Peyer's patch (tissue), 4 donors: ENCODE measurements around the gene TECR. TPM values are rescaled to one million over a fixed set of nuclear protein-coding genes. Genes with fewer than 3 reads are reported as not detected.

Source experiments
- DNase-seq, 3 donors: peaks; one replicate each; pipeline ENCODE4 v3.0.0-alpha.2; 2017 to 2019
- H3K27ac ChIP-seq, 4 donors: fragments of 200-600 bp; sonication (generic); one replicate each; pipeline ENCODE4 v1.5.1; 2016 to 2019
- H3K27me3 ChIP-seq, 2 donors: fragments of 200-600 bp; sonication (generic); one replicate each; pipeline ENCODE4 v1.5.1; 2019
- H3K36me3 ChIP-seq, 3 donors: fragments of 200-600 bp; sonication (generic); one replicate each; pipeline ENCODE4 v1.5.1; 2016 to 2019
- H3K4me1 ChIP-seq, 4 donors: fragments of 200-600 bp; sonication (generic); one replicate each; pipeline ENCODE4 v1.5.1; 2016 to 2019
- H3K4me3 ChIP-seq, 4 donors: fragments of 200-600 bp; sonication (generic); 1 replicate in 3 of 4; 2 replicates in 1 of 4; pipeline ENCODE4 v1.5.1; 2016 to 2019; ENCODE audit warnings: mild to moderate bottlenecking in 1 of 4
- H3K9me3 ChIP-seq, 4 donors: fragments of 200-600 bp; sonication (generic); one replicate each; pipeline ENCODE4 v1.5.1; 2016 to 2019; ENCODE audit warnings: mild to moderate bottlenecking in 1 of 4
- POLR2A ChIP-seq, 2 donors: fragments of 450-650 bp; IDR thresholded peaks; one replicate each; pipeline ENCODE4 v1.5.1; 2017; ENCODE audit warnings: antibody characterized with exemption in 2 of 2, mild to moderate bottlenecking in 2 of 2, moderate library complexity in 2 of 2
- total RNA-seq, 4 donors: library from RNA; depleted of rRNA; stranded (reverse); fragments of >200 nt; gene quantifications; one replicate each; pipeline ENCODE4 v1.1.0, GENCODE V29; 2016
- TF ChIP-seq, protein P1 (sequence below), 6 experiments: fragments of 450-650 bp in 4 of 6; fragments of 200-600 bp in 2 of 6; sonication (generic) in 1 of 6; IDR thresholded peaks; one replicate each; pipeline ENCODE4 v1.5.1; 2017 to 2019; ENCODE audit warnings: antibody characterized with exemption in 6 of 6, mild to moderate bottlenecking in 3 of 6, moderate library complexity in 1 of 6

The TECR gene
- total RNA-seq, 4 donors from 2014 or later, result 24.8 to 103 (median 78.7) TPM

- TF ChIP-seq, protein P1, sequence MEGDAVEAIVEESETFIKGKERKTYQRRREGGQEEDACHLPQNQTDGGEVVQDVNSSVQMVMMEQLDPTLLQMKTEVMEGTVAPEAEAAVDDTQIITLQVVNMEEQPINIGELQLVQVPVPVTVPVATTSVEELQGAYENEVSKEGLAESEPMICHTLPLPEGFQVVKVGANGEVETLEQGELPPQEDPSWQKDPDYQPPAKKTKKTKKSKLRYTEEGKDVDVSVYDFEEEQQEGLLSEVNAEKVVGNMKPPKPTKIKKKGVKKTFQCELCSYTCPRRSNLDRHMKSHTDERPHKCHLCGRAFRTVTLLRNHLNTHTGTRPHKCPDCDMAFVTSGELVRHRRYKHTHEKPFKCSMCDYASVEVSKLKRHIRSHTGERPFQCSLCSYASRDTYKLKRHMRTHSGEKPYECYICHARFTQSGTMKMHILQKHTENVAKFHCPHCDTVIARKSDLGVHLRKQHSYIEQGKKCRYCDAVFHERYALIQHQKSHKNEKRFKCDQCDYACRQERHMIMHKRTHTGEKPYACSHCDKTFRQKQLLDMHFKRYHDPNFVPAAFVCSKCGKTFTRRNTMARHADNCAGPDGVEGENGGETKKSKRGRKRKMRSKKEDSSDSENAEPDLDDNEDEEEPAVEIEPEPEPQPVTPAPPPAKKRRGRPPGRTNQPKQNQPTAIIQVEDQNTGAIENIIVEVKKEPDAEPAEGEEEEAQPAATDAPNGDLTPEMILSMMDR (IDR thresholded peaks at IDR 0.05), result no peak
- no peak for TF ChIP-seq POLR2A (IDR thresholded peaks at IDR 0.05)
- Histone ChIP-seq H3K4me1 (peaks cover 8 to 48% (median 11%) of the 10 kb centered on the region in 4 donors), H3K9me3 (no peaks in the 10 kb centered on the region), H3K4me3 (no peak overlapping the region), H3K27me3 (no peaks in the 10 kb centered on the region), H3K36me3 (peaks cover 0 to 8% (median 0%) of the 10 kb centered on the region in 3 donors), H3K27ac (no peak overlapping the region)
- no peak for DNase-seq
Observed at GRCh38 chr19:14553042-14553938, 23.9 kb downstream of the TECR start.

- DNase-seq, result no peak
- no peaks in the 10 kb centered on the region for H3K9me3 ChIP-seq
- no peak for TF ChIP-seq POLR2A (IDR thresholded peaks at IDR 0.05)
- TF ChIP-seq, protein P1 (IDR thresholded peaks at IDR 0.05), result no peak
- H3K4me3 ChIP-seq, result no peak overlapping the region
- peaks cover 8 to 48% (median 11%) of the 10 kb centered on the region in 4 donors for H3K4me1 ChIP-seq
- no peaks in the 10 kb centered on the region for H3K27me3 ChIP-seq
- peaks cover 0 to 2% (median 0%) of the 10 kb centered on the region in 3 donors for H3K36me3 ChIP-seq
- H3K27ac ChIP-seq, result no peak overlapping the region
Observed at GRCh38 chr19:14553939-14554243, 24.5 kb downstream of the TECR start.

DNA sequence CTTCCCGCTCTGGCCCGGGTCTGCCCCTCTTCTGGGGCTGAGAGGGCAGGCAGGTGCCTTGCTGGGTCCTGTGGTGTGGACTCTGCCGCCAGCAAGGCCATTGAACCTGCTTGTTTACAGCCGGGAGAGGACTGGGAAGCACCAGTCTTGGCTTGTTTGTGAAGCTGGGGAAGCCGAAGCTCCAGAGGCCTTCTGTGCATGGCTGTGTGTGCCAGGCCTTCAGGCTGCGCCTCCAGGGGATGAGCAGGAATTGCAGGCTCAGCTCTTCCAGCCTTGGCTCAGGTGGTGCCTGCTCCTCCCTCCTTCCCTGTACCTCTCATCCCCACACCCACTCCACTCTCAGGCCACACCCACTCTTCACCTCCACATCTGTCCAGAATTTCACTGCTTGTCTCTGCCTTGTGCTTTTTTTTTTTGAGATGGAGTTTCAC is 25.0 kb downstream of the TECR start:
- no peak overlapping the region for H3K4me3 ChIP-seq
- no peaks in the 10 kb centered on the region for H3K9me3 ChIP-seq
- no peaks in the 10 kb centered on the region for H3K27me3 ChIP-seq
- H3K27ac ChIP-seq, result no peak overlapping the region
- peak in 1 of 3 donors; percentile 61 for DNase-seq
- peaks cover 8 to 48% (median 11%) of the 10 kb centered on the region in 4 donors for H3K4me1 ChIP-seq
- no peaks in the 10 kb centered on the region for H3K36me3 ChIP-seq
- no peak for TF ChIP-seq POLR2A (IDR thresholded peaks at IDR 0.05)
- TF ChIP-seq, protein P1 (IDR thresholded peaks at IDR 0.05), result peak in 3 of 6 experiments; percentile 17 to 24 (median 23)

GRCh38 chr19:14555918-14556661 is 26.7 kb downstream of the TECR start:
- H3K27ac ChIP-seq, result peak overlapping the region in 1 of 4 donors; percentile 27
- peak overlapping the region in 2 of 4 donors; percentile 12 to 37 for H3K4me3 ChIP-seq
- no peak for TF ChIP-seq POLR2A (IDR thresholded peaks at IDR 0.05)
- TF ChIP-seq, protein P1 (IDR thresholded peaks at IDR 0.05), result no peak

GRCh38 chr19:14556662-14557188 is 27.3 kb downstream of the TECR start:
- TF ChIP-seq, protein P1 (IDR thresholded peaks at IDR 0.05), result peak; percentile 67 to 97 (median 89)
- TF ChIP-seq POLR2A (IDR thresholded peaks at IDR 0.05), result no peak
- H3K9me3 ChIP-seq, result no peaks in the 10 kb centered on the region
- peak overlapping the region in 2 of 4 donors; percentile 12 to 37 for H3K4me3 ChIP-seq
- no peaks in the 10 kb centered on the region for H3K36me3 ChIP-seq
- DNase-seq, result peak; percentile 51 to 87 (median 86)
- H3K4me1 ChIP-seq, result peaks cover 6 to 28% (median 10%) of the 10 kb centered on the region in 4 donors
- H3K27me3 ChIP-seq, result no peaks in the 10 kb centered on the region
- peak overlapping the region in 1 of 4 donors; percentile 27 for H3K27ac ChIP-seq

More at GRCh38 chr19:14555918-14556661, 26.7 kb downstream of the TECR start:
- Histone ChIP-seq H3K9me3 (no peaks in the 10 kb centered on the region), H3K4me1 (peaks cover 8 to 34% (median 14%) of the 10 kb centered on the region in 4 donors), H3K27me3 (no peaks in the 10 kb centered on the region), H3K36me3 (no peaks in the 10 kb centered on the region)
- DNase-seq, result no peak
